Esophagus (tissue), 2 donors: ENCODE results near the gene PRICKLE3. TPM values are rescaled to one million over a fixed set of nuclear protein-coding genes. Genes with fewer than 3 reads are reported as not detected.

Experiments
- H3K27ac ChIP-seq, 2 donors: one replicate each; pipeline ENCODE4 v1.5.1; 2013; ENCODE audit warnings: low read depth in 2 of 2, mild to moderate bottlenecking in 2 of 2, inconsistent platforms in 1 of 2, low read length in 1 of 2, moderate library complexity in 1 of 2
- H3K27me3 ChIP-seq, 2 donors: one replicate each; pipeline ENCODE4 v1.6.1; 2013; ENCODE audit warnings: low read length in 2 of 2, control low read depth in 1 of 2, mild to moderate bottlenecking in 1 of 2; ENCODE audit not compliant: insufficient read depth in 2 of 2, control insufficient read depth in 1 of 2
- H3K36me3 ChIP-seq, 2 donors: one replicate each; pipeline ENCODE4 v1.6.1; 2013; ENCODE audit warnings: low read length in 1 of 2; ENCODE audit not compliant: control insufficient read depth in 2 of 2, insufficient read depth in 2 of 2
- H3K4me1 ChIP-seq, 2 donors: one replicate each; pipeline ENCODE4 v1.6.1; 2013; ENCODE audit warnings: low read length in 1 of 2; ENCODE audit not compliant: control insufficient read depth in 2 of 2, insufficient read depth in 2 of 2
- H3K4me3 ChIP-seq, 2 donors: one replicate each; pipeline ENCODE4 v1.5.1; 2013; ENCODE audit warnings: low read length in 2 of 2, mild to moderate bottlenecking in 2 of 2, low read depth in 1 of 2, moderate library complexity in 1 of 2
- H3K9me3 ChIP-seq, 2 donors: one replicate each; pipeline ENCODE4 v1.6.1; 2013; ENCODE audit warnings: mild to moderate bottlenecking in 2 of 2, low read depth in 1 of 2, low read length in 1 of 2, moderate library complexity in 1 of 2; ENCODE audit not compliant: control insufficient read depth in 2 of 2, insufficient read depth in 1 of 2
- WGBS, 2 donors: extraction: QIAGEN DNeasy Blood & Tissue Kit; methylation state at CpG; one replicate each; pipeline ENCODE4 v1.1.7; 2013; 5-methylcytosine and 5-hydroxymethylcytosine counted together
- polyA plus RNA-seq, 2 donors: library from polyadenylated mRNA; stranded (reverse); fragments of 200-250 nt; gene quantifications; one replicate each; pipeline ENCODE4 v1.2.3, GENCODE V29; 2013
- donor health status: healthy with polysubstance abuse.
- donor health status: Bipolar disorder and iron deficiency.

The PRICKLE3 gene
- polyA plus RNA-seq, 2 donors: 12.2 to 14.2 TPM

DNA sequence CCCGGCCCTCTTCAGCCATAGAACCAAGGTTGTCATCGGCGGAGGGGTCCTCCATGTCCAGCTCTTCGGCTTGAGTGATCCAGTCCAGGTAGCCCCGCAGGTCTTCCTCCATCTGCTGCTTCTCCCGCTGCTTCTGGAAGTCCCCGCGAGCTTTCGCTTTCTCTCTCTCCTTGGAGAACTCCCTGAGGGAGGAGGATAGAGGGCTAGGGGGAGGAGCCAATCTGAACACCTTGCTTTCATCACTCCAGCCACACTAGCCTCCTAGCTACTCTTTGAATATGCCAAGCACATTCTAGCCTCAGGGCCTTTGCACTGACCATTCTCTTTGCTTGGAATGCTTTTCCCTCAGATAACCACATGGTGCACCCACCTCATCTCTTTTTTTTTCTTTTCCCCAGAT lies 40.8 kb upstream of the PRICKLE3 start:
- peaks cover 0 to 2% of the 10 kb centered on the region in 2 donors for H3K4me1 ChIP-seq
- H3K4me3 ChIP-seq: no peak overlapping the region
- H3K36me3 ChIP-seq: no peaks in the 10 kb centered on the region
- H3K27me3 ChIP-seq: no peaks in the 10 kb centered on the region
- WGBS, 2 donors: 78 to 93% methylated on average over 9 of the region's 9 CpGs
- H3K9me3 ChIP-seq: peaks cover 0 to 4% of the 10 kb centered on the region in 2 donors
- H3K27ac ChIP-seq: no peak overlapping the region

DNA sequence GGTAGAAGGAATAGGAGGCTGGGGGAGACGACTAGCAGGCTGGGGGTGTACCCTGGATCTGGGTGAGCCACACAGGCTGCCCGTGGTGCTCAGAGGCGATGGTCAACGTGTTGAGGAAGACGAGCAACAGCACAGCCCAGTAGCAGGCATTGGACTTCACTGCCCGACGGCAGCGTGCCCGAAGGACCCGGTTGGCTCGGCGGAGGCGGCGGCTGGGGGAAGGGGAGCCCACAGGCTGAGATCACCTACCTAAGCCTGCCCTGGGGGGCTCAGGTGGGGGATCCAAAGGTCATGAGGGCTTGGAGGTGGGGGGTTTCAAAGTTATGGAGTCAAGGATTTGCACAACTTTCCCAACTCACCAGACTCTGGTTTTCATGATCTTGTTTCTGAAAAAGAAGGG lies 39.7 kb upstream of the PRICKLE3 start:
- Histone ChIP-seq H3K4me3 (no peak overlapping the region), H3K9me3 (peaks cover 0 to 4% of the 10 kb centered on the region in 2 donors), H3K36me3 (no peaks in the 10 kb centered on the region), H3K4me1 (peaks cover 0 to 2% of the 10 kb centered on the region in 2 donors), H3K27me3 (no peaks in the 10 kb centered on the region), H3K27ac (no peak overlapping the region)
- WGBS, 2 donors: 74 to 79% methylated on average over 14 of the region's 14 CpGs

DNA sequence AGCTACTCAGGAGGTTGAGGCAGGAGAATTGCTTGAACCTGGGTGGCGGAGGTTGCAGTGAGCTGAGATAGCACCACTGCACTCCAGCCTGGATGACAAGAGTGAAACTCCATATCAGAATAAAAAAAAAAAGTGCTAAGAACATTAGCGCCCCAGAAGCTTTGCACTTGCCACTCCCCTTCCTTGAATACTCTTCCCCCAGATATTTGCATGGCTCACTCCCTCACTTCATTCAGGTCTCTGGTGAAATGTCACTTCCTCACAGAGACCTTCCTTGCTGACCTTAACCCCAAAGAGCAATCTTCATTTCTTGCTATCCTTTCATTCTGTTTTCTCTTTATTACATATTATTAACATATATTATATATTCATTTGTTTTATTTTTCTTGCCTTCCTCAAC lies 35.7 kb upstream of the PRICKLE3 start:
- Histone ChIP-seq H3K9me3 (no peaks in the 10 kb centered on the region), H3K36me3 (no peaks in the 10 kb centered on the region), H3K4me1 (no peaks in the 10 kb centered on the region), H3K27ac (no peak overlapping the region), H3K4me3 (no peak overlapping the region), H3K27me3 (no peaks in the 10 kb centered on the region)
- WGBS, 2 donors: 70 to 75% methylated on average over 2 of the region's 2 CpGs

DNA sequence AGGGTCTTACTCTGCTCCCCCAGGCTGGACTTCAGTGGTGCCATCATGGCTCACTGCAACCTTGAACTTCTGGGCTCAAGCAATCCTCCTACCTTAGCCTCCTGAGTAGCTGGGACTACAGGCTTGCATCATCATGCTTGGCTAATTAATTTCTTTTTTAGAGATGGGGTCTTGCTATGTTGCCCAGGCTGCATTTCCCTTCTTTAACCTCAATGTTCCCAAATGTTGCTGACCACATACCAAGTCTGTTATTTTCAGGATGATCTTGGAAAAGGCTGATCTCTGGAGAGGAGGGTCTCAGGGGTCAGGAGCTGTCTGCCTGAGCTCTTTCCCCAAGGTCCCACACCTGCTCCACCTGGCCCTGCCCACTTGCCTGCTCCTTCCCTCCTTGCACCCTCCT lies 33.9 kb upstream of the PRICKLE3 start:
- Histone ChIP-seq H3K27ac (no peak overlapping the region), H3K9me3 (no peaks in the 10 kb centered on the region), H3K36me3 (no peaks in the 10 kb centered on the region), H3K4me1 (no peaks in the 10 kb centered on the region), H3K27me3 (no peaks in the 10 kb centered on the region), H3K4me3 (no peak overlapping the region)

DNA sequence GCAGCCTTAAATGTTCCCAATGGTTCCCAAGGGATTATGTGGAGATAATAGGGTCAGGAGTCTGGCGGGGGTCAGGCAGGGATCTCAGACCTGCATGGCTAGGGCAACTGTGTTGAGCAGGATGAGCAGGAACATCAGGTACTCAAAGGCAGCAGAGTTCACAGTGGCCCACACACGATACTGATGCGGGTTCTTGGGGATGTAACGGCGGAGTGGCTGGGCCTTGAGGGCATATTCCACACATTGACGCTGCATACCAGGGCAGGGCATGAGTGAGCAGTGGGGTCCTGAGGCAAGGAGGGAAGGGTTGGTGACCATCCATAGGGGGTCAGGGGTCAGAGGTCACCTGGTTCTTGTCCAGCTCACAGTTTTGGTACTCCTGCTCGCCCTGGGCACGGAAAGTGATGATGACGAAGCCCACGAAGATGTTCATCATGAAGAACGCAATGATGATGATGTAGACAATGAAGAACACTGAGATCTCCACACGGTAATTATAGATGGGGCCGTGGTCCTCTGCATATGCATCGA lies 28.9 kb upstream of the PRICKLE3 start:
- Histone ChIP-seq H3K9me3 (no peaks in the 10 kb centered on the region), H3K27ac (no peak overlapping the region), H3K4me3 (no peak overlapping the region), H3K36me3 (no peaks in the 10 kb centered on the region), H3K4me1 (no peaks in the 10 kb centered on the region), H3K27me3 (no peaks in the 10 kb centered on the region)
- WGBS, 2 donors: 84% methylated on average over 14 of the region's 14 CpGs

DNA sequence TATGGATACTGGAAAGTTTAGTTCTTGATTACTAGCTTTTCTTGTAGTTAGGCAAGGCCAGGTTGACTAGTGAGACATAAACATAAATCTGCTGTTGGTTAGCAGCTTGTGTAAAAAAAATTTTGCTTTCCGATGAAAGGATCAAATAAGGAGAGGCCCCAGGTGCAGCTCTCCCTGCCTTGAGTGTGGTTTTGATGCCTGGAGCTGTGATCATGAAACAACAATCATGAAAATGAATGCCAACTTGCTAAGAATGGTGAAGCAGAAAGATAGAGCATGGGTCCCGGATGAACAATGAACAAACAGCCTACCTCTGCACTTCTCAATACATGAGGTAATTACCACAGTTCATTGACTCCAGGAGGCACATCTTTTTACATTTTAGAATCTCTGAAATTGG lies 28.2 kb upstream of the PRICKLE3 start:
- H3K4me1 ChIP-seq: no peaks in the 10 kb centered on the region
- no peaks in the 10 kb centered on the region for H3K9me3 ChIP-seq
- H3K27ac ChIP-seq: no peak overlapping the region
- 69 to 87% methylated on average over 2 of the region's 2 CpGs for WGBS, 2 donors
- no peaks in the 10 kb centered on the region for H3K27me3 ChIP-seq
- H3K4me3 ChIP-seq: no peak overlapping the region
- no peaks in the 10 kb centered on the region for H3K36me3 ChIP-seq

DNA sequence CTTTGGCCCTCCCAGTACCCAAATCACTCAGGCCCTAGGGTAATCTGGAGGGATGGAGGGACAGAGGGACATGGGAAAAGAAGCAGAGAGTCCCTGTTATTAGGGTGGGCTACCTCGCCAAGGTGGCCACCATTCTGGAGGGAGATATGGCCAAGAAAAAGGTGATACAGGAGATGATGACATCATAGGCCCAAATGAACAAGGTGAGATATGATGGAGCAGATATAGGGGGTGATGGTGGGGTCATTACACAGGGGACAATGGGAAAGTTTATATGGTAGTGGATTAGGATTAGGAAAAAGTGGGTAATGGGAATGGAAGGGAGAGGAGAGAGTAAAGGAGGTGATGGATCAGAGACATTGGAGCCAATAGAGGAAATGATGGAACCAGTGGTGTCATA lies 26.7 kb upstream of the PRICKLE3 start:
- Histone ChIP-seq H3K27ac (no peak overlapping the region), H3K27me3 (no peaks in the 10 kb centered on the region), H3K36me3 (no peaks in the 10 kb centered on the region), H3K4me1 (no peaks in the 10 kb centered on the region), H3K4me3 (no peak overlapping the region), H3K9me3 (no peaks in the 10 kb centered on the region)
- WGBS, 2 donors: 36 to 81% methylated on average over 1 of the region's 1 CpG

DNA sequence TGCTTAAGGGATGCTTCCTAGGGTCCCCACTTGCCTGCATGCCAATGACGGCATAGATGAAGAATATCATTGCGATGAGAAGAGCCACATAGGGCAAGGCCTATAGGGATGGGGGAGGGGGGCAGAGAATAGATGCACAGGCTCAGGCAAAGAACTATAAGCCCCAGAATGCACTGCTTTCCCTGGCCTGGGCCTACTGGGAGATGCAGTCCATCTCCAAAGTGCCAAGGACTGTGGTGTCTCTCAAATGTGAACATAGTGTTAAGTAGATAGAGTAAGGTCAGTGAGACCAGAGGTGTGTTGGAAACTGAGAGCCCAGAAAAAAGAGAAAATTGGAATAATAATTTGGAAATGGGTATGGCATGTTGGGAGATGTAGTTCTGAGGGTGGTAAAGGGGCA lies 26.0 kb upstream of the PRICKLE3 start:
- no peaks in the 10 kb centered on the region for H3K27me3 ChIP-seq
- no peak overlapping the region for H3K27ac ChIP-seq
- no peak overlapping the region for H3K4me3 ChIP-seq
- H3K36me3 ChIP-seq: no peaks in the 10 kb centered on the region
- WGBS, 2 donors: 83 to 94% methylated on average over 2 of the region's 2 CpGs
- no peaks in the 10 kb centered on the region for H3K9me3 ChIP-seq
- H3K4me1 ChIP-seq: no peaks in the 10 kb centered on the region

DNA sequence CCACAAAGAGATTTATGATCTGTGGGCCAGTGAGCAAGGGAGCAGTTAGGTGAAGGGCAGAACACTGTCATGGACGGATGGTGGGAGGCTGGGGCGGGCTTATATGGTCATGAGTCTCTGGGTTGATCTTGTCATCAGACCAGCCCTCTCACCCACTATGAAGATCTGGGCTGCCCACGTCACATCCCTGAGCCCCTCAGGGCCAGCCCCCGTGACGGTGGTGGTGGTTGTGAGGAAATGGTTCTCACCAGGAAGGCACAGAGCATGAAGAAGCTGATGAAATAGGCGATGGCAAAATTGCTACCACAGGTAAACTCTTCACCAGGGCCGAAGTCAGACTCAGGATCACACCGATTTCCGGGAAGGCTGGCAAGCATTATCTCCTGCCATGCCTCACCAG lies 24.9 kb upstream of the PRICKLE3 start:
- Histone ChIP-seq H3K36me3 (no peaks in the 10 kb centered on the region), H3K27me3 (no peaks in the 10 kb centered on the region), H3K27ac (no peak overlapping the region), H3K4me3 (no peak overlapping the region), H3K4me1 (no peaks in the 10 kb centered on the region), H3K9me3 (no peaks in the 10 kb centered on the region)
- 84 to 89% methylated on average over 9 of the region's 9 CpGs for WGBS, 2 donors

DNA sequence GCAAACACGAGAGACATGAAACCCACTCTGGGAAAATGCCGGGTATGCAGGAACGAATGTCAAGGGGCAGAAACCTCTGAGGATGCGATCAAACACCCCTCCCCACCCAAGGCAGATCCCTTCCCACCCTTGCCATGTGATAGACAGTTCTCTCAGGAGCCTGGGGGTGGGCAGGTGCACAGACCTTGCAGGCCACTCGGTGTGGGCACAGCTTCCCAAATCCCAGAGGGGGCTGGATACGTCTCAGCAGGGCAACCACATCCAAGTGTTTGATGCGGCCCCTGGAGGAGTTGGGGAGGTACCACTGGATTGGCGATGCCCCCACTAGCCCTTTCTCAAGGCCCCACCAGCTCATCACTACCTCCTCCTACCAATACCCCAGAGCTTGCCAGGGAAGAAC lies 24.2 kb upstream of the PRICKLE3 start:
- H3K4me3 ChIP-seq: no peak overlapping the region
- no peak overlapping the region for H3K27ac ChIP-seq
- no peaks in the 10 kb centered on the region for H3K27me3 ChIP-seq
- no peaks in the 10 kb centered on the region for H3K36me3 ChIP-seq
- 70 to 72% methylated on average over 8 of the region's 8 CpGs for WGBS, 2 donors
- no peaks in the 10 kb centered on the region for H3K4me1 ChIP-seq
- H3K9me3 ChIP-seq: no peaks in the 10 kb centered on the region
